GM23248 (cell line): ENCODE results near the gene MRTFA. TPM values are rescaled to one million over a fixed set of nuclear protein-coding genes. Genes with fewer than 3 reads are reported as not detected.

Source experiments
- DNase-seq: peaks from one replicate; pipeline ENCODE4 v3.0.0-alpha.2; 2015
- H2AFZ ChIP-seq: fragments of 200-600 bp; sonication (generic); 2 replicates; pipeline ENCODE4 v1.6.1; 2016; ENCODE audit warnings: antibody characterized with exemption
- H3F3A ChIP-seq: fragments of 200-600 bp; sonication (generic); 2 replicates; pipeline ENCODE4 v1.6.1; 2016; ENCODE audit warnings: mild to moderate bottlenecking, antibody characterized with exemption, mixed run types; ENCODE audit not compliant: insufficient read depth
- H3K27ac ChIP-seq: fragments of 200-600 bp; sonication (generic); 2 replicates; pipeline ENCODE4 v1.5.1; 2016; ENCODE audit warnings: mild to moderate bottlenecking
- H3K27me3 ChIP-seq: fragments of 200-600 bp; sonication (generic); replicated peaks from 2 replicates; pipeline ENCODE4 v1.6.1; 2016; ENCODE audit warnings: mild to moderate bottlenecking; ENCODE audit not compliant: insufficient read depth
- H3K36me3 ChIP-seq: fragments of 200-600 bp; sonication (generic); 2 replicates; pipeline ENCODE4 v1.6.1; 2016; ENCODE audit warnings: low read depth, mild to moderate bottlenecking
- H3K4me1 ChIP-seq: fragments of 200-600 bp; sonication (generic); 2 replicates; pipeline ENCODE4 v1.6.1; 2016; ENCODE audit warnings: mild to moderate bottlenecking; ENCODE audit not compliant: insufficient read depth
- H3K4me2 ChIP-seq: fragments of 200-600 bp; sonication (generic); one replicate; pipeline ENCODE4 v1.6.1; 2016; ENCODE audit warnings: mild to moderate bottlenecking; ENCODE audit not compliant: unreplicated experiment
- H3K4me3 ChIP-seq: fragments of 200-600 bp; sonication (generic); 2 replicates; pipeline ENCODE4 v1.5.1; 2016; ENCODE audit warnings: mild to moderate bottlenecking
- H3K79me2 ChIP-seq: fragments of 200-600 bp; sonication (generic); 2 replicates; pipeline ENCODE4 v1.6.1; 2016; ENCODE audit warnings: mild to moderate bottlenecking; ENCODE audit not compliant: insufficient read depth
- H3K9ac ChIP-seq: fragments of 200-600 bp; sonication (generic); 2 replicates; pipeline ENCODE4 v1.6.1; 2016; ENCODE audit warnings: mild to moderate bottlenecking
- H3K9me2 ChIP-seq: fragments of 200-600 bp; sonication (generic); 2 replicates; pipeline ENCODE4 v1.6.1; 2016; ENCODE audit warnings: mixed run types, mild to moderate bottlenecking, moderate library complexity; ENCODE audit not compliant: insufficient read depth
- H3K9me3 ChIP-seq: fragments of 200-600 bp; sonication (generic); one replicate; pipeline ENCODE4 v1.6.1; 2017; ENCODE audit warnings: low read depth
- H4K20me1 ChIP-seq: fragments of 200-600 bp; sonication (generic); 2 replicates; pipeline ENCODE4 v1.6.0; 2016; ENCODE audit not compliant: insufficient read depth
- EZH2 ChIP-seq: fragments of 200-600 bp; sonication (generic); IDR thresholded peaks from 2 replicates; pipeline ENCODE4 v1.6.1; 2018; ENCODE audit warnings: antibody characterized with exemption, mild to moderate bottlenecking; ENCODE audit not compliant: insufficient read depth, poor library complexity, severe bottlenecking
- EZH2phosphoT487 ChIP-seq: fragments of 200-600 bp; sonication (generic); IDR thresholded peaks from 2 replicates; pipeline ENCODE4 v1.6.1; 2018; ENCODE audit warnings: antibody characterized with exemption, moderate library complexity, mild to moderate bottlenecking, low read depth; ENCODE audit not compliant: insufficient read depth
- WGBS, 2 experiments: methylation state at CpG; one replicate each; pipeline ENCODE4 v1.1.6; 2015 to 2017; ENCODE audit warnings: low lambda C conversion rate in 2 of 2, low coverage in 1 of 2; ENCODE audit errors: missing lambda C conversion rate in 2 of 2; 5-methylcytosine and 5-hydroxymethylcytosine counted together
- in situ Hi-C: fragments of 300-500 bp; cut with MboI; formaldehyde crosslinking; loops from 2 replicates; pipeline ENCODE4 v1.15.0; 2020
- polyA plus RNA-seq: library from polyadenylated mRNA; unstranded; fragments of >200 nt; fragmentation: Nextera tagmentation; extraction: Ambion mirVana; gene quantifications from 2 replicates; pipeline ENCODE4 v1.2.1, GENCODE V29; 2016
- total RNA-seq: library from RNA; depleted of rRNA; stranded (reverse); fragments of >200 nt; shearing (Covaris generic); gene quantifications from 2 replicates; pipeline ENCODE4 v1.2.3, GENCODE V29; 2014

MRTFA gene
- total and polyA plus RNA-seq, 2 experiments from 2014 or later, result 24.2 to 49.2 TPM

- Histone ChIP-seq H3K4me2 (no peak overlapping the region), H3K27me3 (no peaks in the 10 kb centered on the region), H3K36me3 (peaks cover 4% of the 10 kb centered on the region; the same call in 1 of the 2 replicates), H2AFZ (no peak overlapping the region), H3K4me3 (no peak overlapping the region), H3K27ac (no peak overlapping the region), H3K4me1 (peaks cover 5% of the 10 kb centered on the region; the same call in 1 of the 2 replicates), H3F3A (0 out of 2 replicates have a peak, but pooled peaks cover 7% of the 10 kb centered on the region), H3K9ac (no peak overlapping the region), H3K9me3 (no peaks in the 10 kb centered on the region), H3K9me2 (no peaks in the 10 kb centered on the region), H3K79me2 (peaks cover 98% of the 10 kb centered on the region), H4K20me1 (peaks cover 22% of the 10 kb centered on the region; the same call in 1 of the 2 replicates)
- TF ChIP-seq EZH2phosphoT487 (no peak), EZH2 (no peak)
- no peak for DNase-seq
- in situ Hi-C loops, result no loop called here
These were observed 23.5 kb downstream of the MRTFA start for GRCh38 chr22:40613067-40613466.

DNA sequence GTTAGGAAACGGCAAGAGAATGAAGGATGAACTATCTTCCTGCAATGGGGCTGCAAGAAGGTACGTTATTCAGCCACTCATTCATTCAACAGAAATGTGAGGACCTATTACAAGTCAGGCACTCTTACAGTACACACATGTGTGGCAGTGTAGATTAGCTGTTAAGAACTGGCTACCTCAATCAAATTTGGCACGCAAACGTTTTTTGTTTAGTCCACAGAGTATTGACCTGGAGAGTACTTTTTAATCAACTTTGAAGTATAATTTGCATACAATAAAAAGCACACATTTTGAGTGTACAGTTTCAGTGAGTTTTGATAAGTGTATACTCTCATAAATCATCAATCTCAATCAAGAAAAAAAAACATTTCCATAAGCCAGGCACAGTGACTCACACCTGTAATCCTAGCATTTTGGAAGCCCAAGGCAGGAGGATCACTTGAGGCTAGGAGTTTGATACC lies 24.2 kb downstream of the MRTFA start:
- no peak for DNase-seq
- TF ChIP-seq EZH2phosphoT487 (no peak), EZH2 (no peak)
- in situ Hi-C loops, result no loop called here

DNA sequence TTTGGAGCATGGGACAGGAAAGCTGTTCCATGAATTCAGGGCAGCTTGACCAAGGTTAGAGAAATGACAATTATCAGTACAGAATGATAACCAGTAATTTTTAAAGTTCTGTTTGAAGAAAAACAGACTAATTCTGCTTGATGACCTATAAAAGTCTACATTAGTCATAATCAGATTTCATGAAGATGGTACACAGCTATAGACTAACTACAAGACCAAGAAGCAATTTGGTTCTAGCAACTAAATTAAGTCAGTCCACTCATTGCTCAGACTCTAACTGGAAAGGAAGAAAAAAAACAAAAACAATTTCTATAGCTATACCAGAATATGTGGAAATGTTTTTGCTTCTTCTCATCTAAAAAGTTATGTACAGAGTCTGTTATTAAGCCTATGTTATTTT lies 24.9 kb downstream of the MRTFA start:
- TF ChIP-seq EZH2phosphoT487 (no peak), EZH2 (no peak)
- in situ Hi-C loops, result no loop called here
- no peak overlapping the region for H3K4me2 ChIP-seq
- peaks cover 100% of the 10 kb centered on the region for H3K79me2 ChIP-seq
- H3K9me2 ChIP-seq, result no peaks in the 10 kb centered on the region
- no peak overlapping the region for H3K27ac ChIP-seq
- H3K9me3 ChIP-seq, result no peaks in the 10 kb centered on the region
- no peak overlapping the region for H3K9ac ChIP-seq
- H3K27me3 ChIP-seq, result no peaks in the 10 kb centered on the region
- H3K36me3 ChIP-seq, result peaks cover 4% of the 10 kb centered on the region; the same call in 1 of the 2 replicates
- H2AFZ ChIP-seq, result no peak overlapping the region
- peaks cover 10% of the 10 kb centered on the region; the same call in 1 of the 2 replicates for H3F3A ChIP-seq
- peaks cover 5% of the 10 kb centered on the region; the same call in 1 of the 2 replicates for H3K4me1 ChIP-seq
- peaks cover 22% of the 10 kb centered on the region; the same call in 1 of the 2 replicates for H4K20me1 ChIP-seq
- H3K4me3 ChIP-seq, result no peak overlapping the region
- no peak for DNase-seq

More for the DNA sequence above, 24.2 kb downstream of the MRTFA start:
- H3K4me1 ChIP-seq, result peaks cover 5% of the 10 kb centered on the region; the same call in 1 of the 2 replicates
- H2AFZ ChIP-seq, result no peak overlapping the region
- H3K4me2 ChIP-seq, result no peak overlapping the region
- H3K4me3 ChIP-seq, result no peak overlapping the region
- no peak overlapping the region for H3K27ac ChIP-seq
- no peak overlapping the region for H3K9ac ChIP-seq
- H3K79me2 ChIP-seq, result peaks cover 98% of the 10 kb centered on the region
- H3K36me3 ChIP-seq, result peaks cover 4% of the 10 kb centered on the region; the same call in 1 of the 2 replicates
- H3K27me3 ChIP-seq, result no peaks in the 10 kb centered on the region
- H3K9me2 ChIP-seq, result no peaks in the 10 kb centered on the region
- H3F3A ChIP-seq, result 0 out of 2 replicates have a peak, but pooled peaks cover 7% of the 10 kb centered on the region
- peaks cover 22% of the 10 kb centered on the region; the same call in 1 of the 2 replicates for H4K20me1 ChIP-seq
- H3K9me3 ChIP-seq, result no peaks in the 10 kb centered on the region
- WGBS, 2 experiments, result 72 to 74% methylated on average over 4 of the region's 4 CpGs

- Histone ChIP-seq H3K27me3 (no peaks in the 10 kb centered on the region), H3K4me1 (peaks cover 17% of the 10 kb centered on the region), H3K9ac (no peak overlapping the region), H3K9me3 (no peaks in the 10 kb centered on the region), H3K4me2 (no peak overlapping the region), H3F3A (peaks cover 21% of the 10 kb centered on the region), H3K79me2 (peaks cover 100% of the 10 kb centered on the region), H3K9me2 (no peaks in the 10 kb centered on the region), H4K20me1 (peaks cover 16% of the 10 kb centered on the region; the same call in 1 of the 2 replicates), H3K27ac (no peak overlapping the region), H3K4me3 (no peak overlapping the region), H3K36me3 (peaks cover 4% of the 10 kb centered on the region; the same call in 1 of the 2 replicates), H2AFZ (no peak overlapping the region)
- no peak for DNase-seq
- in situ Hi-C loops, result no loop called here
- 100% methylated on average over 1 of the region's 1 CpG for WGBS, 2 experiments
- TF ChIP-seq EZH2 (no peak), EZH2phosphoT487 (no peak)
These were observed 26.1 kb downstream of the MRTFA start for GRCh38 chr22:40610329-40610850.

DNA sequence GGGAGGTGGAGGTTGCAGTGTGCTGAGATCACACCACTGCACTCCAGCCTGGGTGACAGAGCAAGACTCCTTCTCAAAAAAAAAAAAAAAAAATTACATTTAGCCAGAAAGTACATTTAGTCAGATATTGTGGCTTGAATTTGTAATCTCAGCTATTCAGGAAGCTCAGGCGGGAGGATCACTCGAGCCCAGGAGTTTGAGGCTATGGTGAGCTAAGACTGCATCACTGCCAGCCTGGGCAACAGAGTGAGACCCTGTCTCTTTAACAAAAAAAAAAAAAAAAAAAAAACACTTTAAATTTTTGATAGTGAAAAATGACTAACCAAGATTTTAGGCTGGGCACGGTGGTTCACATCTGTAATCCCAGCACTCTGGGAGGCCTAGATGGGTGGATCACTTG lies 27.3 kb downstream of the MRTFA start:
- no peaks in the 10 kb centered on the region for H3K9me3 ChIP-seq
- in situ Hi-C loops, result no loop called here
- H3K9me2 ChIP-seq, result no peaks in the 10 kb centered on the region
- H3K4me3 ChIP-seq, result no peak overlapping the region
- H2AFZ ChIP-seq, result no peak overlapping the region
- peaks cover 100% of the 10 kb centered on the region for H3K79me2 ChIP-seq
- H3K9ac ChIP-seq, result no peak overlapping the region
- TF ChIP-seq EZH2, result no peak
- TF ChIP-seq EZH2phosphoT487, result no peak
- H4K20me1 ChIP-seq, result 0 out of 2 replicates have a peak, but pooled peaks cover 17% of the 10 kb centered on the region
- H3K4me2 ChIP-seq, result no peak overlapping the region
- H3K36me3 ChIP-seq, result no peaks in the 10 kb centered on the region; the same call in 1 of the 2 replicates
- WGBS, 2 experiments, result 44 to 46% methylated on average over 3 of the region's 3 CpGs
- peaks cover 24% of the 10 kb centered on the region for H3K4me1 ChIP-seq
- peaks cover 28% of the 10 kb centered on the region for H3F3A ChIP-seq
- no peak overlapping the region for H3K27ac ChIP-seq
- no peaks in the 10 kb centered on the region for H3K27me3 ChIP-seq
- DNase-seq, result peak; percentile 40
